Measurements from ENCODE around the gene RAD9A. TPM values are rescaled to one million over a fixed set of nuclear protein-coding genes. Genes with fewer than 3 reads are reported as not detected.

Gene RAD9A
- total RNA-seq, 1 experiment from 2014 or later: 11.7 TPM

GRCh38 chr11:67404515-67405195 lies 12.9 kb downstream of the RAD9A start:
- peaks cover under 1% of the 10 kb centered on the region for H3K36me3 ChIP-seq
- no peak overlapping the region for H3K4me3 ChIP-seq
- H3K27me3 ChIP-seq: peaks cover 21% of the 10 kb centered on the region
- no peak overlapping the region for H3K27ac ChIP-seq
- peaks cover 7% of the 10 kb centered on the region; the same call in 1 of the 2 replicates for H3K4me1 ChIP-seq
- DNase-seq: no peak
- no peaks in the 10 kb centered on the region for H3K9me3 ChIP-seq (replicated peaks)

- no peak for DNase-seq
- H3K4me1 ChIP-seq: peaks cover 7% of the 10 kb centered on the region; the same call in 1 of the 2 replicates
- H3K36me3 ChIP-seq: no peaks in the 10 kb centered on the region; the same call in 1 of the 2 replicates
- peaks cover 26% of the 10 kb centered on the region for H3K27me3 ChIP-seq
- H3K9me3 ChIP-seq (replicated peaks): no peaks in the 10 kb centered on the region
- H3K27ac ChIP-seq: no peak overlapping the region
- no peak overlapping the region for H3K4me3 ChIP-seq
Observed at GRCh38 chr11:67405196-67405567, 13.4 kb downstream of the RAD9A start.

DNA sequence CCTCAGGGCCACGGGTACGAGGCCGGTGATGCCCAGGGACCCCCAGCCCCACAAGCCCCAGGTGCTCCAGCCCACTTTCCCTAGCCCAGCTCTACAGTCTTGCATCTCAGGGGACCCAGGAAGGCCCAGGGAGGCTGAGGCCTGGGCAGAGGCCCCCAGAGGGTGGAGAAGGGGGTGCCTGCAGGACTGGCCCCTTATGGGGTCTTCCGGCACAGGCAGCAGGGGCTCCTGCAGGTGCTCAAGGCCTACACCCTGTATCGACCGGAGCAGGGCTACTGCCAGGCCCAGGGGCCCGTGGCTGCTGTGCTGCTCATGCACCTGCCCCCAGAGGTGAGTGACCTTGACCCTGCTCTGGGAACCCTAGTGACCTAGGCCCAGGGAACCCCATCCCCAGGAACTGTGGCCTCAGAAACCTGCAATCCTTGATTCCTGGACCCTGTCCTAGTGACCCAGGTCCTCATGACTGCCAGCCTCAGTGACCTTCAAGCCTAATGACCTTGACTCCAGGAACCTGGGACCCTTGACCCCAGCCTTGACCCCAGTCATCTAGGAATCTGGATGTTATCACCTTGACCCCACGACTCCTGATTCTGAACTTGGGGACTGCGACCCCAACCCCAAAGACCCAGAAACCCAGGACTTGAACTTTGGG lies 14.0 kb downstream of the RAD9A start:
- H3K27ac ChIP-seq: no peak overlapping the region
- H3K27me3 ChIP-seq: peaks cover 32% of the 10 kb centered on the region
- no peaks in the 10 kb centered on the region for H3K9me3 ChIP-seq (replicated peaks)
- no peak overlapping the region for H3K4me3 ChIP-seq
- DNase-seq: no peak
- H3K36me3 ChIP-seq: no peaks in the 10 kb centered on the region
- peaks cover 6% of the 10 kb centered on the region; the same call in 1 of the 2 replicates for H3K4me1 ChIP-seq

- H3K27ac ChIP-seq: no peak overlapping the region
- peaks cover 33% of the 10 kb centered on the region for H3K27me3 ChIP-seq
- DNase-seq: no peak
- peaks cover 6% of the 10 kb centered on the region; the same call in 1 of the 2 replicates for H3K4me1 ChIP-seq
- H3K4me3 ChIP-seq: no peak overlapping the region
- H3K9me3 ChIP-seq (replicated peaks): no peaks in the 10 kb centered on the region
- H3K36me3 ChIP-seq: no peaks in the 10 kb centered on the region
Observed at GRCh38 chr11:67406420-67406968, 14.7 kb downstream of the RAD9A start.

GRCh38 chr11:67406969-67407687 lies 15.3 kb downstream of the RAD9A start:
- Histone ChIP-seq H3K4me1 (peaks cover 6% of the 10 kb centered on the region; the same call in 1 of the 2 replicates), H3K27me3 (peaks cover 33% of the 10 kb centered on the region)

GRCh38 chr11:67407688-67408163 lies 15.9 kb downstream of the RAD9A start:
- H3K27ac ChIP-seq: no peak overlapping the region
- H3K9me3 ChIP-seq (replicated peaks): no peaks in the 10 kb centered on the region
- 0 out of 2 replicates have a peak, but pooled peaks cover 3% of the 10 kb centered on the region for H3K4me1 ChIP-seq
- no peaks in the 10 kb centered on the region for H3K36me3 ChIP-seq
- peaks cover 33% of the 10 kb centered on the region for H3K27me3 ChIP-seq
- no peak for DNase-seq
- H3K4me3 ChIP-seq: no peak overlapping the region

More at GRCh38 chr11:67406969-67407687, 15.3 kb downstream of the RAD9A start:
- Histone ChIP-seq H3K9me3 (replicated peaks) (no peaks in the 10 kb centered on the region), H3K27ac (no peak overlapping the region), H3K36me3 (no peaks in the 10 kb centered on the region), H3K4me3 (no peak overlapping the region)
- no peak for DNase-seq

DNA sequence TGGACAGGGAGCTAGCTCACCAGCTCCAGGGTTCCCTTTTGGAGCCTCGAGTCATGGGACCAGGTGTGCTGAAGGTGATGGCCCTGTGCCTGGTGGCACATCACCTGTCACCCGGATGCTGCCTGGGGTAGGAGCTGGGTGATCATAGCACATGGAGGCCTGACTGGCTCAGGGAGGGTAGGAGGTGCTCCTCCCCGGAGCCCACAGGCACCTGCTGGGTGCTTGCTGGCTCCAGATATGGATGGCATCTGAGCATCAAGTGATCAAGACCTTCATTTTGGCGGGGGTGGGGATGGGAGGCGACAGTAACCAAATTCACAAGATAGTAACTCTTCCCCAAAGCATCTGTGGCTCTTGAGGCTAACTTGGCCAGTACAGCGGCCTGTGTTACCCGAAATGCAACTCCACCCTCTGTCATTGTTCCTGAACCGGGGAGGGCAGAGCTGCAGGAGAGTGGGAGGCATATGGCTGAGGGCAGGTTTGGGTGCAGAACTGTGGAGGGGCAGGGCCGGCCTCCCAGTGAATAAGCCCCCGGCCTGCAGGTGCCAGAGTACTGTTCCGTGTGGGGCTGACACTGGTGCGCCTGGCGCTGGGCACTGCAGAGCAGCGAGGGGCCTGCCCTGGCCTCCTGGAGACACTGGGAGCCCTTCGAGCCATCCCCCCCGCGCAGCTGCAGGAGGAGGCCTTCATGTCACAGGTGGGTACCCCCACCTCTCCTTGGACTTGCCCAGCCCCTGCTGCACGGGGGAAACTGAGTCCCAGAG lies 16.8 kb downstream of the RAD9A start:
- Histone ChIP-seq H3K27me3 (peaks cover 33% of the 10 kb centered on the region), H3K4me1 (0 out of 2 replicates have a peak, but pooled peaks cover 5% of the 10 kb centered on the region)

DNA sequence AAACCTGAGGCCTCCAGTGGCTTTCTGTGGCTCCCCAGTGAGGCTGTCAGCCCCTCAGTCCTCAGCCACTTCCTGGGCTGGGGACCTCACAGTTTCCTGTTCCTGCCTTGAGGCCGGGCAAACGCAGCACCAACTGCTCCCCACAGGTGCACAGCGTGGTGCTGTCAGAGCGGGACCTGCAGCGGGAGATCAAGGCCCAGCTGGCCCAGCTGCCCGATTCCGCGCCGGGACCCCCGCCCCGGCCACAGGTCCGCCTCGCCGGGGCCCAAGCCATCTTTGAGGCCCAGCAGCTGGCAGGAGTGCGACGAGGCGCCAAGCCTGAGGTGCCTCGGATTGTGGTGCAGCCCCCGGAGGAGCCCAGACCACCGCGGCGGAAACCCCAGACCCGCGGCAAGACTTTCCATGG lies 17.5 kb downstream of the RAD9A start:
- no peak overlapping the region for H3K27ac ChIP-seq
- H3K9me3 ChIP-seq (replicated peaks): no peaks in the 10 kb centered on the region
- DNase-seq: no peak
- no peaks in the 10 kb centered on the region for H3K36me3 ChIP-seq
- H3K4me1 ChIP-seq: 0 out of 2 replicates have a peak, but pooled peaks cover 5% of the 10 kb centered on the region
- H3K4me3 ChIP-seq: no peak overlapping the region
- peaks cover 33% of the 10 kb centered on the region for H3K27me3 ChIP-seq

More for the DNA sequence above, 16.8 kb downstream of the RAD9A start:
- no peaks in the 10 kb centered on the region for H3K36me3 ChIP-seq
- DNase-seq: no peak
- H3K9me3 ChIP-seq (replicated peaks): no peaks in the 10 kb centered on the region
- H3K27ac ChIP-seq: no peak overlapping the region
- no peak overlapping the region for H3K4me3 ChIP-seq

DNA sequence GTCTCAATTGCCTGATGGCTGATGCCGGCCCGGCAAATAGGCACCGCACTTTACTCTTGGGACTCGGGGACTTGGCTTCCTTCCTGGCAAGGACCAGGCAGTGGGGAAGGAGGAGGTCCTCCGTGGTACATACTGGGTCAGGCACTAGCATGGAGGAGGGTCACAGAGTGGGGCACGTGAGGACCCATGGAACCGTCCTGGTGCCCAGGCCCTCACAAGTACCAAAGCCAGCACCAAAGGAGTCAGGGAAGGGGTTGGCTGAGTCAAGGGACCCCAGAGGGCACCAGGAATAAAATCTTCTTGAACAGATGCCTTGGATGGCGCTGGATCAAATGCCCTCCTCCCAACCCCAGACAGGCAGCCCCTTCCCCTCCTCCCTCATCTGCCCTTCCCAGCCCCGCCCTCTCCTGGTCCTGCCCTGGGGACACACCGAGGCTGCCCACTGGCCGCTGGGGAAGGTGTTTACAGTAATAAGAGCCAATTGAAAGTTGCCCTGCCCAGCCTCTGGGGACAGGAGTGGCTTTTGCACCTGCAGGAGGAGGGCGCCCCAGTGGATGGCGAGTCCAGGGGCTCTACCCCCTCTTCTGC lies 18.1 kb downstream of the RAD9A start:
- no peaks in the 10 kb centered on the region for H3K9me3 ChIP-seq (replicated peaks)
- no peak overlapping the region for H3K4me3 ChIP-seq
- DNase-seq: no peak
- no peaks in the 10 kb centered on the region for H3K36me3 ChIP-seq
- H3K27me3 ChIP-seq: peaks cover 33% of the 10 kb centered on the region
- H3K27ac ChIP-seq: no peak overlapping the region
- 0 out of 2 replicates have a peak, but pooled peaks cover 5% of the 10 kb centered on the region for H3K4me1 ChIP-seq

GRCh38 chr11:67410369-67410831 lies 18.6 kb downstream of the RAD9A start:
- Histone ChIP-seq H3K9me3 (replicated peaks) (no peaks in the 10 kb centered on the region), H3K36me3 (no peaks in the 10 kb centered on the region), H3K4me3 (no peak overlapping the region), H3K27ac (no peak overlapping the region), H3K4me1 (0 out of 2 replicates have a peak, but pooled peaks cover 5% of the 10 kb centered on the region), H3K27me3 (peaks cover 33% of the 10 kb centered on the region)
- no peak for DNase-seq

GRCh38 chr11:67410984-67411784 lies 19.4 kb downstream of the RAD9A start:
- H3K4me1 ChIP-seq: 0 out of 2 replicates have a peak, but pooled peaks cover 5% of the 10 kb centered on the region
- no peak overlapping the region for H3K4me3 ChIP-seq
- H3K27me3 ChIP-seq: peaks cover 33% of the 10 kb centered on the region

GRCh38 chr11:67411785-67412152 lies 20.0 kb downstream of the RAD9A start:
- Histone ChIP-seq H3K9me3 (replicated peaks) (no peaks in the 10 kb centered on the region), H3K4me3 (no peak overlapping the region), H3K27me3 (peaks cover 33% of the 10 kb centered on the region), H3K27ac (no peak overlapping the region), H3K36me3 (no peaks in the 10 kb centered on the region), H3K4me1 (0 out of 2 replicates have a peak, but pooled peaks cover 5% of the 10 kb centered on the region)
- no peak for DNase-seq

More at GRCh38 chr11:67410984-67411784, 19.4 kb downstream of the RAD9A start:
- no peak for DNase-seq
- Histone ChIP-seq H3K36me3 (no peaks in the 10 kb centered on the region), H3K27ac (no peak overlapping the region), H3K9me3 (replicated peaks) (no peaks in the 10 kb centered on the region)
